ENCODE results near the gene MACROH2A2.
"Not testable (repeated sequence)": the region's sequence is repeated elsewhere in the genome, so short reads cannot be mapped to it uniquely, and the experiment has no call there.

The MACROH2A2 gene

DNA sequence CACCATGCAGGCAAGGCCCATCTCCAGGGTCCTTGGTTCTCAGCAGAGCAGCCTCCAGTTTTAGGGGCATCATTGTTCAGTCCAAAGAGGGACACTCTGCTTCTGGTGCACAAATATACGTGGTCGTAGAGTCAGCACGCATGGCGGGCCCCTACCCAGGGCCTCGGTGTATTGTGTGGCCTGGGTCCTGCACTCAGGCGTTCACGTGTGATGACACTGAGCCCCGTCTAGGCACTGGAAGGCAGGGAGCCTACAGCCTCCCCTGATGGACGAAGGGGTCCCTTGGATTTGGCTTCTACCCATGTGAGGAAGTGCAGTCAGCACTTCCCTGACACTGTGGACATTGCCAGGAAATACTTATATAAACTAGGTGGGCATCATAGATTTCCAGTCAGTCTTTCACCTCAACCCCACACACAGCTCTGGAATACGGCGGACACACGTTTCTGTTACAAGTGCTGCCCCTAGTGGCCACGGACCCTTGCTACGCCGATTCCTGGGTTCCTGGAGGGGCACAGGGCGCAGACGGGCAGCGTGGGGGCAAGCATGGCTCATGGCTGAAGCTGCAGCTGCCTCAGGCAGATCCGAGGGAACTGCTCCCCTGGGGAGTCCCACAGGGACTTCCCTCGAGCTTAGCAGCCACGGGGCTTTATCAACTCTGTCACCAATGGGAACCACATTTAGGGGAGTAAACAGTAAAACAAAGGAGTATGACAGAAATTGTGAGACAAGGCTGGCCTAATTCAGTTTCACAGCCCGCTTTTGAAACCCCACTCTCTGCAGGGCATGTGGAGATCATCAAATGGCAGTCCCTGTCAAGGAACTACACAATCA, 54.5 kb downstream of the MACROH2A2 start:
- no peaks in the 10 kb centered on the region for H3K4me1 Mint-ChIP-seq (ENCODE audit: low read depth)
- H3K4me3 Mint-ChIP-seq, result no peak overlapping the region
- H3K36me3 Mint-ChIP-seq, result peaks cover 2% of the 10 kb centered on the region
- H3K27me3 Mint-ChIP-seq, result no peaks in the 10 kb centered on the region
- H3K9me3 Mint-ChIP-seq (ENCODE audit: low read depth), result no peaks in the 10 kb centered on the region
- no peak overlapping the region for H3K27ac Mint-ChIP-seq

- Mint-ChIP-seq H3K4me1 (ENCODE audit: low read depth) (no peaks in the 10 kb centered on the region), H3K9me3 (ENCODE audit: low read depth) (no peaks in the 10 kb centered on the region), H3K36me3 (peaks cover 4% of the 10 kb centered on the region), H3K27me3 (no peaks in the 10 kb centered on the region), H3K27ac (no peak overlapping the region), H3K4me3 (no peak overlapping the region)
Observed at GRCh38 chr10:70109064-70109729, 56.6 kb downstream of the MACROH2A2 start.

DNA sequence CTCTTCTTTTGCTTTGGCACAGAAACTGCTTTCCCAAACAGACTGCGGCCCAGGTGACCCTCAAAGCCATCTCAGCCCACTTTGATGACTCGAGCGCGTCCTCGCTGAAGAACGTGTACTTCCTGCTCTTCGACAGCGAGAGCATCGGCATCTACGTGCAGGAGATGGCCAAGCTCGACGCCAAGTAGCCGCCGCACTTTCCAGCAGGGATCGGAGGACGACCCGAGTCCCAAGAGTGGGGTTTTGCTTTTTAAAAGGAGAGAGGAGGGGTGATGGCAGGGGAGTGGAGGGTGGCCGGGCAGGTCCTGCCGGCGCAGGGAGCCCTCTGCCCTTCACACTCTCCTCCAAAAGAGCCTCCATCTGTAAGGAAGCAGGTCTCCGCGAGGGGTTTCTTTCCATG, 58.9 kb downstream of the MACROH2A2 start:
- Mint-ChIP-seq H3K4me3 (no peak overlapping the region), H3K36me3 (peaks cover 4% of the 10 kb centered on the region), H3K27me3 (no peaks in the 10 kb centered on the region), H3K4me1 (ENCODE audit: low read depth) (peaks cover 7% of the 10 kb centered on the region), H3K9me3 (ENCODE audit: low read depth) (no peaks in the 10 kb centered on the region), H3K27ac (peak overlapping the region; percentile 50)

GRCh38 chr10:70112071-70112470, 59.4 kb downstream of the MACROH2A2 start:
- Mint-ChIP-seq H3K27ac (no peak overlapping the region), H3K27me3 (no peaks in the 10 kb centered on the region), H3K9me3 (ENCODE audit: low read depth) (no peaks in the 10 kb centered on the region), H3K4me1 (ENCODE audit: low read depth) (peaks cover 7% of the 10 kb centered on the region), H3K36me3 (peaks cover 4% of the 10 kb centered on the region), H3K4me3 (no peak overlapping the region)

DNA sequence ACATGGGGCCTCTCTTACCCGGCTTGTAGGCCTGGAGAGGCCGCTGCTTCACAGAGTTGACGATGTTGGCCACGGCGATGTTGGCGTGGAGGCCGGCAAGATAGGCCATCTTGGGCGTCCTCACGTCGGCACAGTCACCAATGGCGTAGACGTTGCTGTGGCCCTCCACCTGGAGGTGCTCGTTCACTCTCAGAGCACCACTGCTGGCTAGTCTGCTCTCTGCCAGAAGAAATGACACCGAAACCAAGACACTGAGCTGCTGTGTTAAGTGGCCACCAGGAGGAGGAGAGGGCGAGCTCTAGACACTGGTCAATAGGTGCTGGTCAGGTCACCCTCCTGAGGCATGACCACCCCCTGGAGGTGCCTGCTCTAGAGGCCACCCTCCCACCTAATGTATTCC, 62.3 kb downstream of the MACROH2A2 start:
- Mint-ChIP-seq H3K9me3 (ENCODE audit: low read depth) (no peaks in the 10 kb centered on the region), H3K27ac (no peak overlapping the region), H3K4me1 (ENCODE audit: low read depth) (peaks cover 7% of the 10 kb centered on the region), H3K27me3 (no peaks in the 10 kb centered on the region), H3K4me3 (no peak overlapping the region), H3K36me3 (peaks cover 5% of the 10 kb centered on the region)

DNA sequence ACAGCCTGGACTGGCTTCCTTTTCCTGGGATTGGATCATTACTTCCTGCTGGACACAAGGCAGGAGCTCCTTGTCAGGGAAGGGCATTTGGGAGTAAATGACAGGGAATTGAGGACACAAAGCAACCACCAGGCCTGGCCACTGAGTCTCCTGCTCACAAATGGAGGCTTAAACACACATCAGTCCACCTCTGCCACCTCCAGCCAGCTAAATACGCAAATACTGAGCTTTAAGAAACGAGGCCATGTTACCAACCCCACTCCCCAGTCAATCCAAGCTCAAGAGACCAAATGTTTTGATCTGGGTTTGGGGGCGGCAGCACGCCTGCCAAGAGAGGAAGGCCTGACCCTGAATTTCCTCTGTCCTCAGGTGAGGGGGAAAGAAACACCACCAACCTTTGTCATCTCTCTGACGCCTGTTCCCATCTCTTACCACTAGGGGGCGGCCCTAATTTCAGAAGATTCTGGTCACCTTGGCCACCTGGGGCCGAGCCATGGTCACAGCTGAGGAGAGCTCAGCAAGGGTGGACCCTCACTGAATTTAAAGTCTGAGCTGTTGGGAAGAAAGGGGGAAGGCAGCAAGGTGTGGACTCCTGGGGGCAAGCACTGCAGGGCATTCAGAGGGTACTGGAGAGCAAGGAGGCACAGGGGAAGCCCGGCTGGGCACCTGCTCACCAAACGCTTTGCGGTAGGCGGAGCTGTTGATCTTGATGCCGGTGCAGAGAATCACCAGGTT, 63.5 kb downstream of the MACROH2A2 start:
- Mint-ChIP-seq H3K36me3 (peaks cover 5% of the 10 kb centered on the region), H3K27ac (no peak overlapping the region), H3K4me1 (ENCODE audit: low read depth) (peaks cover 7% of the 10 kb centered on the region)

GRCh38 chr10:70117646-70118045, 65.0 kb downstream of the MACROH2A2 start:
- no peak overlapping the region for H3K4me3 Mint-ChIP-seq
- H3K36me3 Mint-ChIP-seq, result peaks cover 5% of the 10 kb centered on the region
- H3K9me3 Mint-ChIP-seq (ENCODE audit: low read depth), result no peaks in the 10 kb centered on the region
- H3K27ac Mint-ChIP-seq, result no peak overlapping the region
- H3K27me3 Mint-ChIP-seq, result no peaks in the 10 kb centered on the region
- peaks cover 7% of the 10 kb centered on the region for H3K4me1 Mint-ChIP-seq (ENCODE audit: low read depth)

More for the DNA sequence above, 63.5 kb downstream of the MACROH2A2 start:
- Mint-ChIP-seq H3K27me3 (no peaks in the 10 kb centered on the region), H3K4me3 (no peak overlapping the region), H3K9me3 (ENCODE audit: low read depth) (no peaks in the 10 kb centered on the region)

DNA sequence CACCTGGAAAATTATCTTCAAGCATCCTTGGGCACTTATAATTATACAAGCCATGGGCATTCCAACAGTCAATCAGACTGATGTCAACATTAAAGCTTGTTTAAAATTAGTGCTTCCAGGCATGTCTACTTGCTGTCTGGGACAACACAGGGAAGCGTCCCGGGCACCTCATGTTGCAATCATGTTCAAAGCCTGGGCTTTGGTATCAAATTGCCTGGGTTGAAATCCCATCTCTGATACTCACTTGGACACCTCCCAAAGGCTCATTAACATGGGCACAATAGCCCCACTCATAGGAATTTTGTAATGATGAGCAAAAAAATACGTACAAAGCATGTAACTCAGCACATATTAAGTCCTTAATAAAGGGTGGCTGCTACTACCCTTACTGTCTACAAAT, 65.5 kb downstream of the MACROH2A2 start:
- H3K27ac Mint-ChIP-seq, result no peak overlapping the region
- H3K4me3 Mint-ChIP-seq, result no peak overlapping the region
- H3K36me3 Mint-ChIP-seq, result peaks cover 4% of the 10 kb centered on the region
- H3K27me3 Mint-ChIP-seq, result no peaks in the 10 kb centered on the region
- H3K9me3 Mint-ChIP-seq (ENCODE audit: low read depth), result no peaks in the 10 kb centered on the region
- peaks cover 7% of the 10 kb centered on the region for H3K4me1 Mint-ChIP-seq (ENCODE audit: low read depth)

GRCh38 chr10:70119197-70119596, 66.6 kb downstream of the MACROH2A2 start:
- H3K4me1 Mint-ChIP-seq (ENCODE audit: low read depth), result peaks cover 7% of the 10 kb centered on the region
- H3K4me3 Mint-ChIP-seq, result no peak overlapping the region
- H3K27ac Mint-ChIP-seq, result no peak overlapping the region
- H3K9me3 Mint-ChIP-seq (ENCODE audit: low read depth), result no peaks in the 10 kb centered on the region
- H3K27me3 Mint-ChIP-seq, result no peaks in the 10 kb centered on the region
- peaks cover 4% of the 10 kb centered on the region for H3K36me3 Mint-ChIP-seq

GRCh38 chr10:70119623-70120022, 67.0 kb downstream of the MACROH2A2 start:
- Mint-ChIP-seq H3K27ac (no peak overlapping the region), H3K4me3 (no peak overlapping the region), H3K9me3 (ENCODE audit: low read depth) (no peaks in the 10 kb centered on the region), H3K36me3 (peaks cover 6% of the 10 kb centered on the region), H3K27me3 (no peaks in the 10 kb centered on the region), H3K4me1 (ENCODE audit: low read depth) (peaks cover 7% of the 10 kb centered on the region)

DNA sequence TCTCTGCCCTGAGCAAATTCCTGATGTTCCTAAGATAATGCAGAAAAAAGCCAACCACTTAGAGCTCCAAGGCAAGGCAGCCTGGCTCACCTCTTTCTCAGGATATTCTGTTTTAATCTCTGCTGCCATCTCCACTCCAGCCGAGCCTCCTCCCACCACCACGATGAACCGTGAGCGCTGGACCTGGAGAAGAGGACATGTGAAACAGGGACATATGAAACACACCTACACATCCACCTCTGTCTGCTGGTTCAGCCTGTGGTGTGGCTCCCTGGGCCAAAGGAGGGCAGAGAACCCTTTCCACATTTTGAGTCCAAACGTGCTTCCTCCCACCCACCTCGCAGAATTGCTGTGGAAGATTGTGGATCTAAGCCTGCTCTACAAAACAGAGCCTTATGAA, 67.8 kb downstream of the MACROH2A2 start:
- H3K4me1 Mint-ChIP-seq (ENCODE audit: low read depth), result peaks cover 7% of the 10 kb centered on the region
- H3K36me3 Mint-ChIP-seq, result peaks cover 6% of the 10 kb centered on the region
- no peak overlapping the region for H3K4me3 Mint-ChIP-seq
- H3K27ac Mint-ChIP-seq, result no peak overlapping the region
- H3K9me3 Mint-ChIP-seq (ENCODE audit: low read depth), result no peaks in the 10 kb centered on the region
- no peaks in the 10 kb centered on the region for H3K27me3 Mint-ChIP-seq

- H3K27ac Mint-ChIP-seq, result no peak overlapping the region
- no peaks in the 10 kb centered on the region for H3K27me3 Mint-ChIP-seq
- no peaks in the 10 kb centered on the region for H3K4me1 Mint-ChIP-seq (ENCODE audit: low read depth)
- peaks cover 6% of the 10 kb centered on the region for H3K36me3 Mint-ChIP-seq
- H3K9me3 Mint-ChIP-seq (ENCODE audit: low read depth), result no peaks in the 10 kb centered on the region
- no peak overlapping the region for H3K4me3 Mint-ChIP-seq
Observed at GRCh38 chr10:70121281-70121949, 68.8 kb downstream of the MACROH2A2 start.

- Mint-ChIP-seq H3K27me3 (no peaks in the 10 kb centered on the region), H3K27ac (no peak overlapping the region), H3K9me3 (ENCODE audit: low read depth) (no peaks in the 10 kb centered on the region), H3K4me1 (ENCODE audit: low read depth) (no peaks in the 10 kb centered on the region), H3K36me3 (peaks cover 6% of the 10 kb centered on the region), H3K4me3 (no peak overlapping the region)
Observed at GRCh38 chr10:70122742-70123141, 70.1 kb downstream of the MACROH2A2 start.

GRCh38 chr10:70123166-70123565, 70.5 kb downstream of the MACROH2A2 start:
- not testable (repeated sequence) for H3K4me3 Mint-ChIP-seq; H3K9me3 Mint-ChIP-seq (ENCODE audit: low read depth); H3K4me1 Mint-ChIP-seq (ENCODE audit: low read depth); H3K27me3 Mint-ChIP-seq; H3K36me3 Mint-ChIP-seq; H3K27ac Mint-ChIP-seq

- Mint-ChIP-seq H3K27me3 (no peaks in the 10 kb centered on the region), H3K27ac (no peak overlapping the region)
Observed at GRCh38 chr10:70123817-70124216, 71.2 kb downstream of the MACROH2A2 start.

More at GRCh38 chr10:70123817-70124216, 71.2 kb downstream of the MACROH2A2 start:
- peaks cover 6% of the 10 kb centered on the region for H3K36me3 Mint-ChIP-seq
- no peaks in the 10 kb centered on the region for H3K9me3 Mint-ChIP-seq (ENCODE audit: low read depth)
- no peaks in the 10 kb centered on the region for H3K4me1 Mint-ChIP-seq (ENCODE audit: low read depth)
- H3K4me3 Mint-ChIP-seq, result no peak overlapping the region

All from activated naive CD8-positive, alpha-beta T cell (primary cell).